Measurements from ENCODE around the gene NR1I2.

Gene NR1I2

DNA sequence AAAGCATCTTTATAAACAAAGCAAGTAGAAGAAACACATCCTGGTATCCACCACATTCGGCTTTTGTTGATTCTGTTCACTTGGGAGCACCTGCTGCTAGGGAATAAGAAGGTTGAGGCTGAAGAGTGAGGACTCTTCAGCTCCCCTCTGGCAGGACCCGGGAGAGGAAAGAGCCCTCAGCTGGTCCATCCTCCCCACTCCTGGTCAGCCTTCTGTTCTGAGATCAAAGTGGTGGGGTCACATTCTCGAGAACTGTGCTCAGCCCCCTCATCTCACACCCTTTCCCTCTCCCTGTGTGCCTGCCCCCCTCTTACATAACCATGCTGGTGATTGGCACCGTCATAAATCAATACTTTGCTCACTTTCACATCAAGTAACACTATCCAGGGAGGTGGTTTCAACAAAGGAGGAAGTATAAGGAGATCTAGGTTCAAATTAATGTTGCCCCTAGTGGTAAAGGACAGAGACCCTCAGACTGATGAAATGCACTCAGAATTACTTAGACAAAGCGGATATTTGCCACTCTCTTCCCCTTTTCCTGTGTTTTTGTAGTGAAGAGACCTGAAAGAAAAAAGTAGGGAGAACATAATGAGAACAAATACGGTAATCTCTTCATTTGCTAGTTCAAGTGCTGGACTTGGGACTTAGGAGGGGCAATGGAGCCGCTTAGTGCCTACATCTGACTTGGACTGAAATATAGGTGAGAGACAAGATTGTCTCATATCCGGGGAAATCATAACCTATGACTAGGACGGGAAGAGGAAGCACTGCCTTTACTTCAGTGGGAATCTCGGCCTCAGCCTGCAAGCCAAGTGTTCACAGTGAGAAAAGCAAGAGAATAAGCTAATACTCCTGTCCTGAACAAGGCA is at the start of gene NR1I2:
Gene NR1I2 (plus strand): TSS at position 772 of the 869 bp plus-strand sequence.
- DNase-seq (ENCODE audit: low read depth in 3 of 3, low spot score in 1 of 3), result no peak

DNA sequence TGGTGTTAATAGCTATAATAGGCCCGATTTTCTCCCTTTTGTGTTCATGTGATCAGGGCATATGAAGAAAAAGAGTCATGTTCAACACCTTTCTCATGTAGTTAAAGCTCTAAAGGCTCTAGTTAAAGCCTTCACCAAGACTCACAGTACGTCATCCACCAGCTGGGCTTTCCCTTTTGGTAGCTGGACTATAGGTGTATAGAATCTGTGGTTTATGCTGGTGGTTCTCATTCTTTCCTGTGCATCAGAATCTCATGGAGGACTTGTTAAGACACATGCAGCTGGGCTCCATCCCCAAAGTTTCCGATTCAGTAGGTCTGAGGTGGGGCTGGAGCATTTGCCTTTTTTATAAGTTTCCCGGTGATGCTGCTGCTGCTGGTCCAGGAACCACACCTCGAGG is 48.1 kb upstream of the NR1I2 start:
- DNase-seq (ENCODE audit: low read depth in 3 of 3, low spot score in 1 of 3), result no peak

DNA sequence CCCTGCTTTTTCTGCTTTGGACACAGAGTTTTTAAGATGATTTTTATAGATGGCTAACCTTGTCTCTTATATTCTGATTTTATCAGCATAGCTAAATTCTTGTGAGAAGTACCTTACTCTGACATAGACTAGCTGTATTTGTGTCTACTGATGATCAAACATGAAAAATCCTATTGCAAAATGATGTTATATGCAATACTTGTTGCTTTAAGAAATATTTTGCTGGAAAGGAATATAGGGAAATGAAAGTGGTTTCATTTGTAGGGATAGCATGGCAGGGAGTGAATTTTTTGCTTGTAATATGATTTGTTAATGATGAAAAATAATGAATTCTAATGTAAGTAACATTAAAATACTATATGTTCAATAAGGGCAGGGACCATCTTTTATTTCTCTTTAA is 43.2 kb upstream of the NR1I2 start:
- no peak for DNase-seq (ENCODE audit: low read depth in 3 of 3, low spot score in 1 of 3)

DNA sequence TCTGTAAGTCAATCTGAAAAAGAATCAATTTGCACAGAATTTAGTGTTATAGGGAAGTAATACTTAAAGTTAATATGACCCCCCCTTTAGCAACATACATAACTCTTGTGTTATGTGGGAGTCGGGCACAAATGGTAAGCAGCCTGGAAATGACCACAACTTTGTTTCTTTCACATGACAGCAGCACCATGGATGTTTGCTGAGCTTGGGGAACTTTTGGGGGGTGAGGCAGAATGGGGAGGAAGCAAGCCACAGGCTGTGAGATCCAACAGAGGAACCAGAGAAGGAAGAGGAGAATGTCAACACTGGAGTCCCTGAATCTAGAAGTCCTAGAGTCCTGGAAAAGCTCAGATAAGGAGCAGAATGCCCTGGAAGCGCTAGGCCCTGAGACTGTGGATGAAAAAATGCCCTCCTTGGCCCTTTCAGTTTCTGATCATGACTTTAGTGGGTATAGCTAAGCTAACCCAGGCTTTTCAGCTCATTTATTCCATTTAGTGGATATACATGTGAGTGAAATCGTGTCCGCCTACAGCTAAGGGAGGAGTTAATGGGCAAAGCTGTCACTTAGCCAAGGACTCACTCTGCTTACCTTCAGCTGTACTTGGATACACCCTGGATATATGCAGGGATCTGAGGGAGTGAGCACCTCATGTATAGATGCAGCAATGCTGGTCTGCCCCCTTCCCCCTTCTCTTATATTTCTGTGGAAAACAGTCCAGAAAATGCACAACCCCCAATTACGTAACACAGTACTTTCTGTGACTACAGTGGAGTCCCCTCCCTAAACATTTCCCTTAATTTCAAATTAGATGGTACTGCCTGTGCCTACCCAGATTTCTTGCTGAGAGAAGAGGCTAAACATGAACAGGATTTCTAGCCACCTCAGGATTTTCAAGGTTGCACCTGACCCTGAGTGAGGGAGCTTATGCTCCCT is 40.0 kb upstream of the NR1I2 start:
- no peak for DNase-seq (ENCODE audit: low read depth in 3 of 3, low spot score in 1 of 3)

DNA sequence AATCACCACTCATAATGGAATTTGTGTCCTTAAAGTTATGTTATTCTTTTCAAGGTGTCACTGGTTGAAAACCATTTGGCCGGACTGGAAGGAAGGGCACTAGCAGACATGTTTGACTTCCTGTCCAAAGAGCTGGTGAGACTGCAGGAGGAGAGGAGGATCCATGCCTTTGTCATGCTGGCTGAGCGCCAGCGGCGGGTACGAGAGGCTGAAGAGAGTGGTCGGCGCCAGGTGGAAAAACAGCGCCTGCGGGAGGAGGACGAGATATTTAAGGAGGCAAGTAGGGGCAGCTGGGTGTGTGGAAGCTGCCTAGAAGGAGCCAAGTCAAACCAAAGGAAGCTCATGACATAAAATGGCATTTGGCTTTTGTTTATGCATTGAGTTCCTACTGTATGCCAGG is 38.0 kb upstream of the NR1I2 start:
- DNase-seq (ENCODE audit: low read depth in 3 of 3, low spot score in 1 of 3), result no peak

DNA sequence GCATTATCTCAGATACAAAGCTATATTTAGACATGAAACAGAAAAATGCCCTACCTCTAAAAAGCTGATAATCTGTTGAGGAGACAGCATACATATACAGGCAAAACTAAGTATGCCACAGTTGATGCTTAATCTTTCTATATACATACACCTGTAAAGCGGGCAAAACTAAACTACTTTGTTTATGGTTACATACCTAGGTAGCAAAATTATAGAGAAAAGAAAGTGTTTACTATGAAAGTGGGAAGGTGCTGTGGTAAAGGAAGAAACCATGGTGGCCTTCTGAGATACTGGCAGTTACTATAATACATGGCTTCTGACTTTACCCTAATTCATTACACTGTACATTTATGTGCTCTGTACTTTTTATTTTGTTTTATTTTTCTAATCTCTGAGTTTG is 36.0 kb upstream of the NR1I2 start:
- DNase-seq (ENCODE audit: low read depth in 3 of 3, low spot score in 1 of 3), result no peak

DNA sequence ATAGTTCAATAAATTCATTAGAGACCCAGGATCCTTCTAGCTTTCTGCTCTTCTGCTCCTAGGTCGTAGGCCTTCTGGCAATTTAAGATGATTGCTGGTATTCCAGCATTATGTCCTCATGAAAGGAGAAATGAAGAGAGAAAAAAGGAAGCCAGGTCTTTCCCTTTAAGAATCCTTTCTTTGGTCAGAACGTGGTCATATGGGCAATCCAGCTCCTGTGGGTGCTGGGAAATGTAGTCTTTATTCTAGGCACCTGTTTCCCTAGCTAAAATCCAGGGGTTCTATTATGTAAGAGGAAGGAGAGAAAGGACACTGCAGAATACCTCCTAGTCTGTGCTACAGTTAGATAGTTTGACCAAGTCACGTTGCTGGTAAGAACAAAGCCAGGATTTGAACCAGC is 35.5 kb upstream of the NR1I2 start:
- DNase-seq (ENCODE audit: low read depth in 3 of 3, low spot score in 1 of 3), result no peak

DNA sequence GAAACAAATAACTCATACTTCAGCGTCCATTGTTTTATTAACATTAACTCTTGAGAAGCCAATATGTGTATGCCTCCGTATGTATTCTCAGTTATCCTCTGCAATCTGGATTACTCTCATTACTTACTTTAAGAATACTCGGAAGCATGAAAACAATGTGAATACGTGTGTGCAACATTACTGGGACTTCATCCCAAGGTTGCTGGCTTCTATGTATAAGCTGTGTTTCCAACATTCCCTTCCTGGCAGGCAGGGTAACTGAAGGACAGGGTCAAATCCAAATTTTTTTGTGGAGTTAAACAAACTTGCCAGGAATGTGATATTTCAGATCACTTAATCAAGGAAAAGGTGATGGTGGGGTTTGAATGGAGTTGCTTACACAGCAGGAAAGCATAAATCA is 34.5 kb upstream of the NR1I2 start:
- DNase-seq (ENCODE audit: low read depth in 3 of 3, low spot score in 1 of 3), result no peak

DNA sequence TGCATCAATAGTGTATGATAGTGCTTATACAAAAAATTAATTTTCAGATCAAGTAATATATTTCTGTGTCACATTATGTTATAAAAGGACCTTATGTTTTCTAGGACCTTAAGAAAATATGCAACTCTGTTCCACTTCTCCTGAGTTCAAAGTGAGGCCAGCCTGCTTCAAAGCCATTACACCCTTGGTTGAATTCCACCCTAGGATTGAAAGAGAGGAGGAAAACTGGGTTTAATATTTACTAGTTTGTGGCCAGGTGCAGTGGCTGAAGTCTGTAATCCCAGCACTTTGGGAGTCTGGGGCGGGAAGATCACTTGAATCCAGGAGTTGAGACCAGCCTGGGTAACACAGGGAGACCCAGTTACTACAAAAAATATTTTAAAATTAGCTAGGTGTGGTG is 32.9 kb upstream of the NR1I2 start:
- DNase-seq (ENCODE audit: low read depth in 3 of 3, low spot score in 1 of 3), result no peak

DNA sequence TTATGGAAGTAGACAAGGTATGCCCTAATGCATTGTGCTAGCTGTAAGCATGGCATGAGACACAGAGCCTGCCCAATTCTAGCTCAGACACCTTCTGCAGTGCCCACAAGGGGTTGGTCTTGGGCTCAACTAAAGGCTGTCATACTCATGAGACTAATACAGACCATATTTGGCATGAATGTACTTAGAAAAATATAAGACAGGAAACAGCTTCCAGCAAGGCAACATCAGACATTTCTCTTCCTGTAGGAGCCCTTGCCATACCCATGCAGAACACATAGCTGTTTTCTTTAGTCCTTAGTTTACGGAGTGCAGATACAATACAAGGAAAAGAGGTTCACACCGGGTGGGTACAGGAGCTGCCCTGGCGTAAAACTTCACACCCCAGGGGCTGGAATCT is 30.5 kb upstream of the NR1I2 start:
- no peak for DNase-seq (ENCODE audit: low read depth in 3 of 3, low spot score in 1 of 3)

DNA sequence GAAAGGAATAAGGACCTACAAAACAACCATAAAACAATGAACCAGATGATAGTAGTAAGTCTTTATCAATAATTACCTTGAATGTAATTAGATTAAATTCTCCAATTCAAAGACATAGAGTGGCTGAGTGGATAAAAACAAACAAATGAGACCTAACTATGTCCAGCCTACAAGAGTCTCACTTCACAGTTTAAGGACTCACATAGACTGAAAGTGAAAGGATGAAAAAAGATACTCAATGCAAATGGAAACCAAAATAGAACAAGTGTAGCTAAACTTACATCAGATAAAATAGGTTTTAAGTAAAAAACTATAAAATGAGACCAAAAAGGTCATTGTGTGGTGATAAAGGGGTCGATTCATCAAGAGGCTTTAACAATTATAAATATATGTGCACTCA is 21.9 kb upstream of the NR1I2 start:
- no peak for DNase-seq (ENCODE audit: low read depth in 3 of 3, low spot score in 1 of 3)

DNA sequence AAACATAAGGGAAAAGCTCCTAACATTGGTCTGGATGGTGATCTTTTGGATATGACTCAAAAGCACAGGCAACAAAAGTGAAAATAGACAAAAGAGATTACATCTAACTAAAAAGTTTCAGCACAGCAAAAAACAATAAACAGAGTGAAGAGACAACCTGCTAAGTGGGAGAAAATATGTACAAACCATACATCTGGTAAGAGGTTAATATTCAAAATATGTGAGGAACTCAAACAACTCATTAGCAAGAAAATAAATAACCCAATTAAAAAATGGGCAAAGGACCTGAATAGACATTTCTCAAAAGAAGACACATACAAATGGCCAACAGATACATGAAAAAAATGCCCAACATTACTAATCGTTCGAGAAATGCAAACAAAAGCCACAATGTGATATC is 19.0 kb upstream of the NR1I2 start:
- DNase-seq (ENCODE audit: low read depth in 3 of 3, low spot score in 1 of 3), result no peak

DNA sequence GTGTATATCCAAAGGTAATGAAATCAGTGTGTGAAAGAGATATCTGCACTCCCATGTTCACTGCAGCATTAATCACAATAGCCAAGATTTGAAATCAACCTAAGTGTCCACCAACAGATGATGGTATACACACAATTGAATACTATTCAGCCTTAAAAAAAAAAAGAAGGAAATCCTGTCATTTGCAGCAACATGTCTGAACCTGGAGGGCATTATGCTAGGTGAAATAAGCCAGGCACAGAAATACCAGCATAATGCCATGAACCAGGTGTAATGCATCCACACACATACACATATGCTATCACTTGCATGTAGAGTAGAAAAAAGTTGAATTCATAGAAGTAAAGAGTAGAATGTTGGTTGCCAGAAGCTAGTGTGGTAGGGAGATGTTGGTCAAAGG is 18.4 kb upstream of the NR1I2 start:
- DNase-seq (ENCODE audit: low read depth in 3 of 3, low spot score in 1 of 3), result no peak

DNA sequence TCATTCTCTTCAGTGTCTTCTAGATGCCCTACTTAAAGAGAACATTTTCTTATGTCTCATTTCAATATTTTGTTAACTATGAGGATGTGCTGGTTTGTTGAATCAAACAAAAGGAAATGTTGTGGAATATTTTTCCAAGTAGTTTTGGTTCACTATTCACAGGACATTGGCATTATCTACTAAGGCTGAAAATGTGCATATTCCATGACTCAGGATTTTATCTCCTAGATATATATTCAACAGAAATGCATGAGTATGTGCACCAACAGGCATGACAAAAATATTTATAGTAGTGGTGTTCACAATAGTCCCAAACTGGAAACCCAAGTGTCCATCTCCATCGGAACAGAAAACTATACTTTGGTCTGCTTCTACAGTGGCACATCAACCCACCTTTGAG is 16.7 kb upstream of the NR1I2 start:
- DNase-seq (ENCODE audit: low read depth in 3 of 3, low spot score in 1 of 3), result no peak

DNA sequence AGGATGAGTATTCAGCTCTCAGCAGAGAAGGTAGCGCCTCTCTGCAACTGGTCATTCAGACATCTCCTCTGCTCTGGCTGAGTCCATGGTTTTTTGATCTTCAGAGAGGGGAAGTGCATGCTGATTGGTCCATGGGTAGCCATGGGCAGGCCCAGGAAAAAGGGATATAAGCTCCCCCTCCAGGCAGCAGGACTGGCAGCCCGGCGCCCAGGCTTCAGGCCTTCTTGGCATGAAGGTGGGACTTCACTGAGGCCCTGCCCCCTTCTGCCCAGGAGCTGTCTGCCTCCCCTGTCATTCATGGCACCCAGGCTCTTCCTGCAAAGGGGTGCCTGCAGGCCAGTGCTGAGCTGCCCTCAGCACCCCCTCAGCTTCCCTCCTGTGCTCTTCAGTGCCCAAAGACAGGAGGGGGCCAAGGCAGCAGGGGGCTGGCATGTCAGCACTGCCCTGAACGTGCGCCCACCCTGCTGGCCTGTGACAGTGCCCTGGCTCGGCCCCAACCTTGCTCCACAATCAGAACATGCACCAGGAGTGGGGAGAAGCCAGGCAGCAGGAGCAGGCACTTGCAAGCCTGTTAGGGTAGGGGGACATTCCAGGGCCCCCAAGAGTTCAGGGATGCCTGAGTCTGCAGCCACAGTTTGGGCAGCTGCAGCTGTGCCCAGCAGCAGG is 13.8 kb upstream of the NR1I2 start:
- no peak for DNase-seq (ENCODE audit: low read depth in 3 of 3, low spot score in 1 of 3)

DNA sequence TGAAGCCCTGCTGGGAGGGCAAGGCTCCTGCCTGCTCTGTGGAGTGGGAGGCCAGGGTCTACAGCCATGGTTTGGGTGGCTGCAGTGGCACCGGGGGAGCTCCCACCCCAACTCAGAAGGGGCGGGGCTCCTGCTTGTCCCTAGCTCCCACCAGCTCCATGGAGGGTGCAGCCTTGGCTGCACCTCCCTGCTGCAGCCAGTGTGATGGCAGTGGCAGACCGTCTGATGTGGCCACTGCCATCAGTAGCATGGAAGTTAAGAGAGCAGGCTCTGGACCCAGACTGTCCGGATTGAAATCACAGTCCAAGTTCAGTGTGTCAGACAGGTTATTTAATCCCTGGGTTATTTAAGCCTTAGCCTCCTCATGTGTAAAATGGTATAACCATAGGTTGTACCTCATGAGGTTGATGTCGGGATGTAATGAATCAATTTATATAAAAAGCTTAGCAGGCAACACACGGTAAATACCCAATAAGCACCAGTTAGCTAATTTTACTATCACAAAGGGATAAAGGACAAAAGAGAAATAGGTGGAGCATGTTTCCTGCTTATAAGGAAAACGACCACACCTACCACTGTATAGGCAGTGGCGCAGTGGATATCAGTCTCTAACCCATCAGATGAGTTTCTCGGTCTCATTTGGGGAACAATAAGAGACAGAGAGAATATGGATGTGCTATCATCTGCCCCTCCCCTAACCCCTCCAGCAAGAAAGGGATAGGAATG is 13.1 kb upstream of the NR1I2 start:
- no peak for DNase-seq (ENCODE audit: low read depth in 3 of 3, low spot score in 1 of 3)

DNA sequence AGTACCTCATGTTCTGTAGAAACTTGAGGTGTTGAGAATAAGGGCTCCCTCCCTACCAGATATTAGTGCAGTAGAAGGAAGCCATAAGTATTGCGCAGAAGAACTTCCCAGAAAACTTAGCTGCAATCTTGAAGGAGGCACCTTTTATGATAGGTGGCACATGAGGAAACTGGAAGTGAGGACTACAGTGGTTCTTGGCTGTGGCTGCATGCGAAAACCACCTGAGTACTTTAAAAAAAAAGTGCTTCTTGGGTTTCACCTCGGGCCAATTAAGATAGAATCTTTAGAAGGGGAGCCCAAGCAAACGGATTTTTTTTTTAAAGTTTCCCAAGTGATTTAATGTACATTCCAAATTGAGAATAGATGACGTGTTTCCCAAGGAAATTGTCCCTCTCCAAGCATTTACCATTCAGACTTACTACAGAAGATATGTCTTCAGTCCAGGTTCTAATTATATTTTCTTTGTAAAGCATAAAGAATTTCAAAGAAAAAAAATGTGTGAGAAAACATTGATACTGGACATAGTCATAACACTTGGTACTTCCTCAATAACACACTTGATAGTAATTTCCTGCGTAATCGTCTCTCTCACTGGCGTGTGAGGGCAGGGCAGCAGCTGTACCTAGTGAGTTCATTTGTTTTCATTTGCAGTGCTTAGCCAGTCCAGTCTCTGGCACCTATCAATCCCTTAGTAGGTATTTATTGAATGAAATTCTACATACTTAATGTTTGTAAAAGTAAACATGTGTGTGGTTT is 12.3 kb upstream of the NR1I2 start:
- DNase-seq (ENCODE audit: low read depth in 3 of 3, low spot score in 1 of 3), result no peak

DNA sequence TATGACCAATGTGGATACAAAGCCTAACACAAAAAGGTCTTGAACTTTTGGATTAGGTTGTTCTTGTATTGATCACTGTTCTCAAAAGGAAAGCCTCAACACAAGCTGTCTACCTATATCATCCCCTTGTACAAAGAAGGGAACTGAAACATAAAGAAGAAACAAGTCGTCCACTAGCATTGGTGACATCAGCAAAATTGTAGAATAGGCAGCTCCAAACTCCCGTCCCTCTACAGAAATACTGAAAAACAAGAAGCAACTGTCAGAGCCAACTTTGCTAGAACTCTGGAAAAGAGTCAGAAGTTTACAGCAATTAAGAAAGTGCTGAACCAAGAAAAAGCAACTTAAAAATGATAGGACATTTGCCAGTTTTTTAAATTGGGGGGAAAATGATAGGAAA is 7.5 kb upstream of the NR1I2 start:
- DNase-seq (ENCODE audit: low read depth in 3 of 3, low spot score in 1 of 3), result no peak

DNA sequence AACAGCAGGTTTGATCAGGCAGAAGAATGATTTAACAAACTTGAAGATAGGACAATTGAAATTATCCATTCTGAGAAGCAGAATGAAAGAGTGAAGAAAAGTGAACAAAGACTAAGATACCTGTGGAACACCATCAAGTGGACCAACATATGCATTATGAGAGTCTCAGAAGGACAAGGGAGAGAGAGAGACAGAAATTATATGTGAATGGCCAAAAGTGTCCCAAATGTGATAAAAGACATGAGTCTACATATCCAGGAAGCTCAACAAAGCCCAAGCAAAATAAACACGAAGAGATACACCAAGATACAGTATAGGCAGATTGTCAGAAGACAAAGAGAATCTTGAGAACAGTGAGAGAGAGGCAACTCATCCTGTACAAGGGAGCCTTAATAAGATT is 5.6 kb upstream of the NR1I2 start:
- DNase-seq (ENCODE audit: low read depth in 3 of 3, low spot score in 1 of 3), result no peak

DNA sequence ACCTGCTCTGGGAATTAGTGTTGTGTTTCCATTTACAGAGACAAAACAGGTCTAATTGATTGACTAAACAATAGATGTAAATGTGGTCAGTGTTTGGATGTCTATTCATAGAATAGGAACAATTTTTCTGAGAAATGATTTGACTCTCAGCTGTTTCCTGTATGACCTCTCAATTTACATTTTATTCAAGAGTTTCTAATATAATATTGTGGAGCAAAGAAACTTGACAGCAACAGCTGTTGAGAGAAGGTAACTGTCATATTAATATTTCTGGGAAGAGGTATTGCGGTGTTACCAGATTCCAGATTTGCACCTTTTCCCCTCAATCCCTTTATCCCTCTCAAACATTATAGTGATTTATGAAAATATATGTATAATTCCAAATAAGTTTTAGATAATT is 3.7 kb upstream of the NR1I2 start:
- no peak for DNase-seq (ENCODE audit: low read depth in 3 of 3, low spot score in 1 of 3)
